Gastroesophageal sphincter (tissue), 3 donors: Measurements from ENCODE around the gene UGT8.

Experiments used
- EP300 ChIP-seq: sonication (generic); formaldehyde crosslinking; IDR thresholded peaks from one replicate; pipeline ENCODE4 v1.6.1; 2017; ENCODE audit warnings: antibody characterized with exemption, mild to moderate bottlenecking
- POLR2A ChIP-seq, 2 donors: fragments of 450-650 bp; IDR thresholded peaks; one replicate each; pipeline ENCODE4 v1.6.1; 2017; ENCODE audit warnings: antibody characterized with exemption in 2 of 2, mild to moderate bottlenecking in 2 of 2, moderate library complexity in 1 of 2
- POLR2AphosphoS5 ChIP-seq: sonication (generic); formaldehyde crosslinking; IDR thresholded peaks from one replicate; pipeline ENCODE4 v1.6.1; 2017; ENCODE audit warnings: antibody characterized with exemption
- TF ChIP-seq, protein P1 (sequence below), 4 experiments: fragments of 200-600 bp in 2 of 4; fragments of 450-650 bp in 2 of 4; sonication (generic) in 1 of 4; IDR thresholded peaks; one replicate each; pipeline ENCODE4 v1.5.1; 2017 to 2019; ENCODE audit warnings: antibody characterized with exemption in 4 of 4, mild to moderate bottlenecking in 2 of 4, moderate library complexity in 2 of 4

DNA sequence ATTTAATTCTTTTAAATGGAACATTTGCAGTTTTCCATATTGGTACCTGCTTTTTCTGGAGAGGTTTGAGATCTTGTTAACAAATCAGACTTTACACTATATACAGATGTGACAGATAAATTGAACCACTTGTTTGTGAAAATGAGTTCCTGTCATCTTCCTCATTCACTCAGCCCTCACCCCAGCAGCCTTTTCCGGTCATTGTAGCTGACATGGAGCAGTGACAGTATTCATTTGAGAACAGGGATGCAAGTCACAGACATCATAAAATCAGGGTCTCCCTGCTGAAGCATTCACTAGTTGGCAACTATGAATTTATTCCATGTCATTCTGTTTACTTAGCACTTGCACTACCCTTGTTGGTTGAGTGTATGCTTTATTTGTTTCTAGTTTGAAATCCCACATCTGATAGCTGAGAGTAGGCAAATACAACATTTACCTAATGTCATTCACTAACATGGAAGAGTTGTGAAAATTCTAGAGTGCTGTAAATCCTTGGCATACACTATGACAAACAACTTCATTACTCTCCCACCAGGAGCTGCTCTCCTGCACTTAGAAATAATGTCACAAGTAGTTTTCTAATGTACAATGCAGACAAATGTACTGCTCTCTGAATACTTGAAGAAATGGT lies 78.9 kb downstream of the UGT8 start:
- TF ChIP-seq, protein P1, sequence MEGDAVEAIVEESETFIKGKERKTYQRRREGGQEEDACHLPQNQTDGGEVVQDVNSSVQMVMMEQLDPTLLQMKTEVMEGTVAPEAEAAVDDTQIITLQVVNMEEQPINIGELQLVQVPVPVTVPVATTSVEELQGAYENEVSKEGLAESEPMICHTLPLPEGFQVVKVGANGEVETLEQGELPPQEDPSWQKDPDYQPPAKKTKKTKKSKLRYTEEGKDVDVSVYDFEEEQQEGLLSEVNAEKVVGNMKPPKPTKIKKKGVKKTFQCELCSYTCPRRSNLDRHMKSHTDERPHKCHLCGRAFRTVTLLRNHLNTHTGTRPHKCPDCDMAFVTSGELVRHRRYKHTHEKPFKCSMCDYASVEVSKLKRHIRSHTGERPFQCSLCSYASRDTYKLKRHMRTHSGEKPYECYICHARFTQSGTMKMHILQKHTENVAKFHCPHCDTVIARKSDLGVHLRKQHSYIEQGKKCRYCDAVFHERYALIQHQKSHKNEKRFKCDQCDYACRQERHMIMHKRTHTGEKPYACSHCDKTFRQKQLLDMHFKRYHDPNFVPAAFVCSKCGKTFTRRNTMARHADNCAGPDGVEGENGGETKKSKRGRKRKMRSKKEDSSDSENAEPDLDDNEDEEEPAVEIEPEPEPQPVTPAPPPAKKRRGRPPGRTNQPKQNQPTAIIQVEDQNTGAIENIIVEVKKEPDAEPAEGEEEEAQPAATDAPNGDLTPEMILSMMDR (IDR thresholded peaks at IDR 0.05), result no peak
- TF ChIP-seq POLR2A (IDR thresholded peaks at IDR 0.05), result no peak
- TF ChIP-seq EP300, result no peak
- TF ChIP-seq POLR2AphosphoS5, result no peak
